SHP77 treated with DMSO at 0.1 percent for 48 hours (cell line): ENCODE measurements around the gene POMP.
"Not testable (repeated sequence)": the region's sequence is repeated elsewhere in the genome, so short reads cannot be mapped to it uniquely, and the experiment has no call there.

ENCODE experiments used
- DNase-seq: peaks from one replicate; lab custom pipeline; 2025; lab: John Stamatoyannopoulos, UW

Gene POMP

DNA sequence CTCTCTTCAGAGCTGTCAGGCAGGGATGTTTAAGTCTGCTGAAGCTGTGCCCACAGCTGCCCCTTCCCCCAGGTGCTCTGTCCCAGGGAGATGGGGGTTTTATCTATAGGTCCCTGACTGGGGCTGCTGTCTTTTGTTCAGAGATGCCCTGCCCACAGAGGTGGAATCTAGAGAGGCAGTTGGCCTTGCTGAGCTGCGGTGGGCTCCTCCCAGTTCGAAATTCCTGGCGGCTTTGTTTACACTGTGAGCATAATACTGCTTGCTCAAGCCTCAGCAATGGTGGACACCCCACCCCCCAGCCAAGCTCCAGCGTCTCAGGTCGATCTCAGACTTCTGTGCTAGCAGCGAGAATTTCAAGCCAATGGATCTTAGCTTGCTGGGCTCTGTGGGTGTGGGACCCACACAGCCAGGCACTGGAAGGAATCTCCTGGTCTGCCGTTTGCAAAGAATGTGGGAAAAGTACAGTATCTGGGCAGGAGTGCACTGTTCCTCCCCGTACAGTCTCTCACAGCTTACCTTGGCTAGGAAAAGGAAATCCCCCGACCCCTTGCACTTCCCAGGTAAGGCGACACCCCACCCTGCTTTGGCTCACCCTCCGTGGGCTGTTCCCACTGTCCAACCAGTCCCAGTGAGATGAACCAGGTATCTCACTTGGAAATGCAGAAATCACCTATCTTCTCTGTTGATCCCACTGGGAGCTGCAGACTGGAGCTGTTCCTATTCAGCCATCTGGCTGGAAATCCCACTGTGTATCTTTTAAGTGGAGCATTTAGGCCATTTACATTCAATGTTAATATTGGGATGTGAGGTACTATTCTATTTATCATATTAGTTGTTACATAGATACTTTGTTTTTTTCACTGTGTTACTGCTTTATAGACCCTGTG, 34.9 kb downstream of the POMP start:
- not testable (repeated sequence) for DNase-seq

- DNase-seq, result no peak
These were observed 38.5 kb downstream of the POMP start for GRCh38 chr13:28697441-28697840.

GRCh38 chr13:28699246-28699645, 40.3 kb downstream of the POMP start:
- DNase-seq, result no peak

GRCh38 chr13:28704282-28704681, 45.4 kb downstream of the POMP start:
- no peak for DNase-seq

GRCh38 chr13:28704919-28705318, 46.0 kb downstream of the POMP start:
- DNase-seq, result no peak

DNA sequence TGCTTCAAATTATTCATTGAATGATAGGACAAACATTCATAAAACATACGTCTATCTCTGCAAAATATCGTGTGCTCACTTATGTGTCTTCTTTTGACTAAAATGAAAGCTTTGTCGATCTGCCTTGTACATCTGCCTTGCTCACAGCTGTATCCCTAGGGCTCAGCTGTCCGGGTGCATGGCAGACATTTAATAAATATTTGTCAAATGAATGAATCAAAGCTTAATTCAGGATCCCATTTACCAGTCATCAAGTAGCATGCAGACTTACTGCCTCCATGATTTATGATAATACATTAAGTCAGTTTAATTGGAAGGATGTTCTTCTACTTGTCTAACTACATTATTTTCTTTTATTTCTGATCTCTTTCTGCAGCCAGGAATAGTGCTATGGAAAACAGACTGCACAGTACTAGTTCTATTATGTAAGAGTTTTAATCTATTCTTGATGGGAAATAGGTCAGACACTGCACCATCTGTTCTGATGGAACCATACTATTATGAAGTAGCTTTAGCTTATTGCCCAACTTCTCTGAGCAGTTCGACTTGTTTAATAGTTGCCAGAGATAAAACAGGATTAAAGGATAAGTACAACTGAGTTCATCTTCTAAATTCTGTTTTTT, 46.6 kb downstream of the POMP start:
- no peak for DNase-seq

DNA sequence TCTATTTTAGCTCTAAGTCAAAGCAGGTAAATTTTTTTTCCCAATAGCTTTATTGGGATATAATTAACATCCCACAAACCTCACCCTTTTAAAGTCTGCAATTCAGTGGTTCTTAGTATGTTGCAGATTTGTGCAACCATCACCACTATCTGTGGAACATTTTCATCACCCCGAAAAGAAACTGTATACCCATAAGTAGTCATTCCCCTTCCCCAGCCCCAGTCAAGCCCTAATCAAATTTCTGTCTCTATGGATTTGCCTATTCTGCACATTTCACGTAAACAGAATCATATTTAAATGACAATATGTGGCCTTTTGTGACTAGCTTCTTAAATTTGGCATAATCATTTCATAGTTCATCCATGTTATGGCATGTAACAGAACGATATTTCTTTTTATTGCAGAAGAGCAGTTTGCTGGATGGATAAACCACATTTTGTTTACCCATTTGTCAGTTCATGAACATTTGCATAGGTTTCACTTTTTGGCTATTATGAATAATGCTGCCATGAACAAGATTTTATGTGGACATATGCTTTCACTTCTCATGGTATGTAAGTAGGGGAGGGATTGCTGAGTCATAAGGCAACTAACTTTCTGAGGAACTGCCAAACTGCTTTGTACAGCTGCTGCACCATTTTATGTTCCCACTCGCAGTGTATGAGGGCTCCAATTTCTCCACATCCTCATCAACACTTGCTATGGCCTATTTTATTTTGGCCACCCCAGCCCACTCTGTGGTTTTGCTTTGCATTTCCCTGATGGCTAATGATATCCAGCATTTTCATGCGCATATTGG, 48.9 kb downstream of the POMP start:
- DNase-seq, result no peak

DNA sequence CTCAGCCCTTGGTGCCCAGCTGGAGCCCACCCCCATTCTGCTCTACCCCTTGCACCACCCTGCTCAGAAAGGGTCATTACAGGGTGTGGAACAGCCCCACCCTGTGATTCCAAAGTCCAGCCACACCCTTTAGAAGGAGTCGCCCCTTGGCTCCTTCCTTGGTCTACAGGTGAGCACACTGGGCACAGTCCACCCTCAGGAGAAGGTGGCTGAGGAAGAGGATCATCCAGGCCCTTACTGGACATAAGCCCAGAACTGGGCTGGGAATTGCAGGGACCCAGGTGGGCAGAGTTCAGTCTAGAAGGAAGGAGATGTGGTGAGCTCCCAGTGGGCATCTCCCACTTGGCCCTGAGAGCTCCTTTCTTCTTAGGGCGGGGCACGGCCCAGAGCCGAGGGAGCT, 51.2 kb downstream of the POMP start:
- no peak for DNase-seq

- no peak for DNase-seq
These were observed 55.7 kb downstream of the POMP start for GRCh38 chr13:28714651-28715050.

- DNase-seq, result no peak
These were observed 57.6 kb downstream of the POMP start for GRCh38 chr13:28716511-28716910.

GRCh38 chr13:28717170-28717569, 58.2 kb downstream of the POMP start:
- no peak for DNase-seq

DNA sequence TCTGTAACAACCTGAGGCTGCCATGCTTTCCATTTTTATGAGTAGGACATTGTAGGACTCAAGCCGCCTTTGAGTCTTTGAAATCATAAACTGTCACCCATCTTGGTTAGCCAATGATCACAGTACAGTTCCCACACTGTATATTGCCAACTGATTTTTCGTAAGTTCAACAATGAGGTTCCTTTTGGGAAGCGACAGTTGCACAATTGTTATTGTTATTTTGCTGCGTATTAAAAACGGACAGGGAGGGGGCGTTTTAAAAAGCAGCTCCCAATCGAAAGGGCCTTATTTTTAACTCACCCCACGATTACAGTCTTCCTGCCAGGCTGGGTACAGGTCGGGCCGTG, 59.2 kb downstream of the POMP start:
- no peak for DNase-seq

DNA sequence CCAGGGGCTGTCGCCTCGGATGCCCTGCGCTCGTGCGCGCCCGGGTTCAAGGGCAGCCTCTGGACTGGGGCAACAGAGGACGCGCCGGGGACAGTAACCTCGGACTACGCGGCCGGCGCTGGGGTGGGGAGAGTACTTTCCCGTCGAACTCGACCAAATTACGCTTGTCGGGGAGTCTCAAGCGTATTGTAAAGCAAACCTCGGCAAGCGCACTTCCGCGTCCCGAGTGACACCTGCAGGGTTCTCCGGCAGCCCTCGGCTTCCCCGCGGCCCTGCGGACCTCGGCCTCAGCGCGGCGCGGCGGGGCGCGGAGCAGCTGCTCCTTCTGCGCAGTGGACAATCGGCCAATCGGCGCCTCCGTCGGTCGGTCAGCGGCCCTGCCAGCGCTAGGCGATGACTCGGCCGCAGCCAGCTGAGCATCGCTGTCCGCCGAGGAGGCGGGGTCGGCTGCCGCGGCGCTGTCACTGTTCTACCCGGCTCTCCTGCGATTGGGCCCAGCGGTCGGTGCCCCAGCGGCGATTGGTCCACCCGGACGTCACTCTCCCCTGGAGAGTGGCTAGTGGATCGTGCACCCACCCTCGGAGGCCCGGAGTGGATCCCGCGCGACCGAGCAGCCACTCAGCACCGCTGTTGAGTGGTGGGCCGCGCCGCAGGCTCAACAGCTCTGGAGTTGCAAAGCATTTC, 59.8 kb downstream of the POMP start, which contains the start of gene SLC46A3:
Gene SLC46A3 (minus strand): TSS at position 428 of the 684 bp plus-strand sequence. CDS start 972 bp downstream, outside the sequence.
- DNase-seq, result no peak

- DNase-seq, result no peak
These were observed 60.5 kb downstream of the POMP start for GRCh38 chr13:28719227-28720055.

GRCh38 chr13:28723806-28724205, 64.9 kb downstream of the POMP start:
- DNase-seq, result no peak

GRCh38 chr13:28725046-28725610, 66.2 kb downstream of the POMP start:
- no peak for DNase-seq
